GM23248 (cell line): ENCODE measurements around the gene MID1.

Experiments used
- EZH2 ChIP-seq: fragments of 200-600 bp; sonication (generic); IDR thresholded peaks from 2 replicates; pipeline ENCODE4 v1.6.1; 2018; ENCODE audit warnings: antibody characterized with exemption, mild to moderate bottlenecking; ENCODE audit not compliant: insufficient read depth, poor library complexity, severe bottlenecking
- EZH2phosphoT487 ChIP-seq: fragments of 200-600 bp; sonication (generic); IDR thresholded peaks from 2 replicates; pipeline ENCODE4 v1.6.1; 2018; ENCODE audit warnings: antibody characterized with exemption, moderate library complexity, mild to moderate bottlenecking, low read depth; ENCODE audit not compliant: insufficient read depth

DNA sequence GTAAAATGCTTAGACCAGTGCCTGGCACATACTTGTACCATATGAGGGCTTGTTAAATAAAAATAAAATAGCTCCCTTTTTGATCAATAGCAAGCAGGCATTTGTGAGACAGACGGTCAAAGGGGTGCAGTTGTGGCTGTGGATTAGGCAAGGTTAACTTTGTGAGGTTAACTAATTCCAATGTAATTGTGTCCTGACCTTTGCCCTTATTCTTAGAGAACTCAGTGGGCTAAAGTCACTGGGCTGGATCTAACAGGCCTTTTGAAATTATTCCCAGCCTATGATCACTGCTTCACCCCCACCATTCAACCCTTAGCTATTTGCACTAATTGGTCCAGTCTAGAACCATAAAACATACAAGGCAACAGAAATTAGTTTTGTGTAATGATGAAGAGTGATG is 166.4 kb downstream of the MID1 start:
- TF ChIP-seq EZH2 = no peak
- TF ChIP-seq EZH2phosphoT487 = no peak
